GM12878 (cell line): ENCODE data around the gene B4GALT5. TPM values are rescaled to one million over a fixed set of nuclear protein-coding genes. Genes with fewer than 3 reads are reported as not detected.

Experiments used
- BCL11A ChIP-seq: IDR thresholded peaks from 2 replicates; pipeline ENCODE4 v1.6.1; 2011; ENCODE audit warnings: low read depth, low read length
- CEBPB ChIP-seq, 2 experiments: fragments of 150-350 bp in 1 of 2; IDR thresholded peaks; 2 replicates each; pipeline ENCODE4 v1.6.1; 2012 to 2014; ENCODE audit warnings: low read depth in 2 of 2, low read length in 2 of 2, borderline replicate concordance in 1 of 2, inconsistent platforms in 1 of 2
- CREB1 ChIP-seq: IDR thresholded peaks from 2 replicates; pipeline ENCODE4 v1.6.1; 2012; ENCODE audit warnings: low read depth, mild to moderate bottlenecking, inconsistent platforms
- EED ChIP-seq: sonication (generic); IDR thresholded peaks from 2 replicates; pipeline ENCODE4 v1.6.1; 2016; ENCODE audit warnings: antibody characterized with exemption, low read depth
- EP300 ChIP-seq, 2 experiments: fragments of 150-350 bp in 1 of 2; IDR thresholded peaks; 2 replicates each; pipeline ENCODE4 v1.6.1; 2011 to 2012; ENCODE audit warnings: low read depth in 2 of 2, low read length in 2 of 2, borderline replicate concordance in 1 of 2, improper control_type of control experiment in 1 of 2, inconsistent platforms in 1 of 2; ENCODE audit not compliant: control insufficient read depth in 1 of 2
- ESRRA ChIP-seq: IDR thresholded peaks from 2 replicates; pipeline ENCODE4 v1.6.1; 2012; ENCODE audit warnings: mild to moderate bottlenecking, low read length, improper control_type of control experiment
- EZH2 ChIP-seq: IDR thresholded peaks from 2 replicates; pipeline ENCODE4 v1.6.1; 2012; ENCODE audit warnings: low read depth, mild to moderate bottlenecking, control low read depth, inconsistent platforms, low read length, borderline replicate concordance; ENCODE audit not compliant: control insufficient read depth
- FOXK2 ChIP-seq: fragments of 450-650 bp; IDR thresholded peaks from 2 replicates; pipeline ENCODE4 v1.6.1; 2017; ENCODE audit warnings: mild to moderate bottlenecking, moderate library complexity
- KDM1A ChIP-seq: fragments of 200-600 bp; sonication (generic); IDR thresholded peaks from 2 replicates; pipeline ENCODE4 v1.6.1; 2016; ENCODE audit warnings: borderline replicate concordance
- LARP7 ChIP-seq: fragments of 450-650 bp; IDR thresholded peaks from 2 replicates; pipeline ENCODE4 v1.6.1; 2017; ENCODE audit warnings: mild to moderate bottlenecking
- MEF2A ChIP-seq: IDR thresholded peaks from 2 replicates; pipeline ENCODE4 v1.6.1; 2011; ENCODE audit warnings: low read depth, mild to moderate bottlenecking, low read length, moderate library complexity; ENCODE audit not compliant: insufficient read depth
- NR2C1 ChIP-seq: fragments of 450-650 bp; IDR thresholded peaks from 2 replicates; pipeline ENCODE4 v1.6.1; 2017; ENCODE audit warnings: antibody characterized with exemption, mild to moderate bottlenecking, moderate library complexity
- SKIL ChIP-seq: fragments of 450-650 bp; IDR thresholded peaks from 2 replicates; pipeline ENCODE4 v1.6.1; 2017; ENCODE audit warnings: mild to moderate bottlenecking, low read depth, inconsistent platforms; ENCODE audit not compliant: poor library complexity, severe bottlenecking
- SP1 ChIP-seq: IDR thresholded peaks from one replicate; pipeline ENCODE4 v1.6.1; 2011; ENCODE audit warnings: low read depth, low read length
- SPI1 ChIP-seq: IDR thresholded peaks from 2 replicates; pipeline ENCODE4 v1.6.1; 2011; ENCODE audit warnings: low read depth, mild to moderate bottlenecking, low read length, moderate library complexity, borderline replicate concordance; ENCODE audit not compliant: insufficient read depth
- SUZ12 ChIP-seq: fragments of 200-600 bp; sonication (generic); IDR thresholded peaks from one replicate; pipeline ENCODE4 v1.6.1; 2018; ENCODE audit warnings: antibody characterized with exemption, mild to moderate bottlenecking; ENCODE audit not compliant: unreplicated experiment
- TCF12 ChIP-seq: IDR thresholded peaks from 2 replicates; pipeline ENCODE4 v1.6.1; 2011; ENCODE audit warnings: low read depth, mild to moderate bottlenecking, low read length
- ZBTB11 ChIP-seq: fragments of 450-650 bp; formaldehyde crosslinking; IDR thresholded peaks from 2 replicates; pipeline ENCODE4 v1.5.0; 2022; ENCODE audit warnings: mild to moderate bottlenecking, missing genetic modification characterization
- ZBTB40 ChIP-seq: fragments of 450-650 bp; IDR thresholded peaks from 2 replicates; pipeline ENCODE4 v1.6.1; 2016; ENCODE audit warnings: mild to moderate bottlenecking, moderate library complexity, borderline replicate concordance
- ZNF24 ChIP-seq: fragments of 450-650 bp; IDR thresholded peaks from 2 replicates; pipeline ENCODE4 v1.6.1; 2017; ENCODE audit warnings: antibody characterized with exemption, mild to moderate bottlenecking
- ZZZ3 ChIP-seq: IDR thresholded peaks from 2 replicates; pipeline ENCODE4 v1.6.1; 2011; ENCODE audit warnings: low read depth; ENCODE audit not compliant: control insufficient read depth, insufficient read length
- polyA plus RNA-seq, 11 experiments: library from polyadenylated mRNA; depleted of rRNA in 4 of 11; unstranded in 6 of 11; stranded (reverse) in 5 of 11; fragments of >200 nt; fragmentation: Nextera tagmentation in 4 of 11; fragmentation: Illumina TruSeq in 1 of 11; extraction: Ambion mirVana in 4 of 11; extraction: Trizol in 1 of 11; gene quantifications; 1 replicate in 1 of 11; 2 replicates in 10 of 11; pipeline versions ENCODE4 v1.2.1 to v1.2.3, GENCODE V29; 2011 to 2016; ENCODE audit warnings: inconsistent platforms in 2 of 11, missing spikeins in 2 of 11, low read depth in 1 of 11
- total RNA-seq, 4 experiments: library from RNA; depleted of rRNA in 3 of 4; stranded (reverse); fragments of >200 nt in 3 of 4; fragmentation: Illumina TruSeq in 1 of 4; extraction: Trizol in 1 of 4; gene quantifications; 2 replicates each; pipeline versions ENCODE4 v1.2.1 to v1.2.3, GENCODE V29; 2013 to 2021

The B4GALT5 gene
- total and polyA plus RNA-seq, 10 of the 15 experiments (the other 5 are each of a cell fraction or from before 2014, with no cell fraction given), result 2.0 to 55.5 (median 20.2) TPM

GRCh38 chr20:49661560-49662329 is 51.9 kb downstream of the B4GALT5 start (continued):
- TF ChIP-seq ZBTB11 (CRISPR knock-in tag) (no peak), EP300 (IDR thresholded peaks at IDR 0.05; ENCODE audit: borderline replicate concordance in 1 of 2, control insufficient read depth in 1 of 2, low read depth in 2 of 2, low read length in 2 of 2) (peak in 1 of 2 experiments; percentile 77; a peak in 2 of 4 replicates), FOXK2 (no peak), TCF12 (no peak), ESRRA (no peak), EED (peak; percentile 66), EZH2 (no peak), KDM1A (no peak), NR2C1 (0 out of 2 replicates have a peak, but pooled peaks have one; percentile 16), ZBTB40 (no peak), ZZZ3 (no peak), SP1 (no peak), CREB1 (no peak), SUZ12 (no peak), SPI1 (no peak), BCL11A (no peak), LARP7 (no peak), SKIL (no peak), MEF2A (no peak), ZNF24 (no peak), CEBPB (IDR thresholded peaks at IDR 0.05; ENCODE audit: borderline replicate concordance in 1 of 2, low read depth in 2 of 2, low read length in 2 of 2) (0 out of 4 replicates have a peak, but pooled peaks of 1 of the 2 experiments have one; percentile 39)
